ENCODE data around the gene JAKMIP1.

DNA sequence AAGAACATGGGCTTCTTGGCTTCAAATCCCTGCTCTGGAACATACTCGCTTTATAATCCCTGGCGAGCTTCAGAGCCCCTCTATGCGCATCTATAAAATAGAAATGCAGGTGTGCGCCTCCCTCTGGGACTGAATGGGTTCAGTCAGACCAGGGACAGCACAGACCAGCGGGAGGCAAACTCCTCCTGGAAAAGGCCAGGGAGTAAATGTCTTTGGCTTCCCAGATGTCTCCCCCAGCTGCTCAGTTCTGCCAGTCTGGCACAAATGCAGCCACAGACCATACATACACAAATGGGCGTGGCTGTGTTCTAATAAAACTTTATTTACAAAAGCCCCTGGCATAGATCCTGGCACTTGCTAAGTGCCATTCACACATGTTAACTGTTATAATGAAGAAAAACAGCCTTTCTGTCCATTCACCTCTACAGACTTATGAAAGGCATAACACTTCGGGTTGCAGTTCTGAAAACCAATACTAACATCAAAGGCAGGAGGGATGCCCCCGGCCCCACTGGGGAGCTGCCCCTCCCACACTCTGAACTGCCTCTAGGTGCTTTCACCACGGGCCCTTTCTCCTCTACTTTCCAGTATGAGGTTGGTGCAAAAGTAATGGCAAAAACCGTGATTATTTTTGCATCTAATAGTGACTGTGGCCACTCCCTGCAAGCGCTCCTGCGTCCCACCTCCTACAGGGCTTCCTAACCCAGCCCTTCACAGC, 4.6 kb downstream of the JAKMIP1 start:
- TF ChIP-seq, protein P1, sequence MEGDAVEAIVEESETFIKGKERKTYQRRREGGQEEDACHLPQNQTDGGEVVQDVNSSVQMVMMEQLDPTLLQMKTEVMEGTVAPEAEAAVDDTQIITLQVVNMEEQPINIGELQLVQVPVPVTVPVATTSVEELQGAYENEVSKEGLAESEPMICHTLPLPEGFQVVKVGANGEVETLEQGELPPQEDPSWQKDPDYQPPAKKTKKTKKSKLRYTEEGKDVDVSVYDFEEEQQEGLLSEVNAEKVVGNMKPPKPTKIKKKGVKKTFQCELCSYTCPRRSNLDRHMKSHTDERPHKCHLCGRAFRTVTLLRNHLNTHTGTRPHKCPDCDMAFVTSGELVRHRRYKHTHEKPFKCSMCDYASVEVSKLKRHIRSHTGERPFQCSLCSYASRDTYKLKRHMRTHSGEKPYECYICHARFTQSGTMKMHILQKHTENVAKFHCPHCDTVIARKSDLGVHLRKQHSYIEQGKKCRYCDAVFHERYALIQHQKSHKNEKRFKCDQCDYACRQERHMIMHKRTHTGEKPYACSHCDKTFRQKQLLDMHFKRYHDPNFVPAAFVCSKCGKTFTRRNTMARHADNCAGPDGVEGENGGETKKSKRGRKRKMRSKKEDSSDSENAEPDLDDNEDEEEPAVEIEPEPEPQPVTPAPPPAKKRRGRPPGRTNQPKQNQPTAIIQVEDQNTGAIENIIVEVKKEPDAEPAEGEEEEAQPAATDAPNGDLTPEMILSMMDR (conservative IDR thresholded peaks at IDR 0.05): no peak
- no peak for TF ChIP-seq EZH2 (IDR thresholded peaks at IDR 0.05; ENCODE audit: low read depth)

All from PC-9 (cell line).